ENCODE measurements around the gene HTR2A. TPM values are rescaled to one million over a fixed set of nuclear protein-coding genes. Genes with fewer than 3 reads are reported as not detected.

Gene HTR2A
- total RNA-seq, 1 donor from 2014 or later = not detected

GRCh38 chr13:46903748-46904147 is 6.9 kb upstream of the HTR2A start:
- no peak for TF ChIP-seq CTCF (IDR thresholded peaks at IDR 0.05; ENCODE audit: insufficient read depth, low read length, poor library complexity, severe bottlenecking)
- H3K36me3 ChIP-seq (ENCODE audit: control insufficient read depth, insufficient read depth, low read length) = no peaks in the 10 kb centered on the region
- H3K4me3 ChIP-seq (ENCODE audit: low read depth, low read length) = no peak overlapping the region
- H3K27me3 ChIP-seq (ENCODE audit: control insufficient read depth, insufficient read depth, low read length) = no peaks in the 10 kb centered on the region
- no peak for DNase-seq (ENCODE audit: low read depth)

- no peak for TF ChIP-seq CTCF (IDR thresholded peaks at IDR 0.05; ENCODE audit: insufficient read depth, low read length, poor library complexity, severe bottlenecking)
- no peak for DNase-seq (ENCODE audit: low read depth)
- Histone ChIP-seq H3K36me3 (ENCODE audit: control insufficient read depth, insufficient read depth, low read length) (no peaks in the 10 kb centered on the region), H3K27me3 (ENCODE audit: control insufficient read depth, insufficient read depth, low read length) (no peaks in the 10 kb centered on the region), H3K4me3 (ENCODE audit: low read depth, low read length) (no peak overlapping the region)
These were observed 4.9 kb upstream of the HTR2A start for GRCh38 chr13:46901721-46902120.

GRCh38 chr13:46899801-46900200 is 2.9 kb upstream of the HTR2A start:
- TF ChIP-seq CTCF (IDR thresholded peaks at IDR 0.05; ENCODE audit: insufficient read depth, low read length, poor library complexity, severe bottlenecking) = no peak
- Histone ChIP-seq H3K4me3 (ENCODE audit: low read depth, low read length) (no peak overlapping the region), H3K27me3 (ENCODE audit: control insufficient read depth, insufficient read depth, low read length) (no peaks in the 10 kb centered on the region), H3K36me3 (ENCODE audit: control insufficient read depth, insufficient read depth, low read length) (no peaks in the 10 kb centered on the region)
- DNase-seq (ENCODE audit: low read depth) = no peak

GRCh38 chr13:46895381-46895780 is 1.5 kb downstream of the HTR2A start:
- TF ChIP-seq CTCF (IDR thresholded peaks at IDR 0.05; ENCODE audit: insufficient read depth, low read length, poor library complexity, severe bottlenecking) = no peak
- Histone ChIP-seq H3K27me3 (ENCODE audit: control insufficient read depth, insufficient read depth, low read length) (no peaks in the 10 kb centered on the region), H3K4me3 (ENCODE audit: low read depth, low read length) (no peak overlapping the region), H3K36me3 (ENCODE audit: control insufficient read depth, insufficient read depth, low read length) (no peaks in the 10 kb centered on the region)
- DNase-seq (ENCODE audit: low read depth) = no peak

GRCh38 chr13:46894568-46894967 is 2.3 kb downstream of the HTR2A start:
- H3K4me3 ChIP-seq (ENCODE audit: low read depth, low read length) = no peak overlapping the region
- no peak for TF ChIP-seq CTCF (IDR thresholded peaks at IDR 0.05; ENCODE audit: insufficient read depth, low read length, poor library complexity, severe bottlenecking)
- no peaks in the 10 kb centered on the region for H3K36me3 ChIP-seq (ENCODE audit: control insufficient read depth, insufficient read depth, low read length)
- DNase-seq (ENCODE audit: low read depth) = no peak
- no peaks in the 10 kb centered on the region for H3K27me3 ChIP-seq (ENCODE audit: control insufficient read depth, insufficient read depth, low read length)

- TF ChIP-seq CTCF (IDR thresholded peaks at IDR 0.05; ENCODE audit: insufficient read depth, low read length, poor library complexity, severe bottlenecking) = peak; percentile 97
- Histone ChIP-seq H3K27me3 (ENCODE audit: control insufficient read depth, insufficient read depth, low read length) (no peaks in the 10 kb centered on the region), H3K4me3 (ENCODE audit: low read depth, low read length) (peak overlapping the region; percentile 64), H3K36me3 (ENCODE audit: control insufficient read depth, insufficient read depth, low read length) (no peaks in the 10 kb centered on the region)
- peak; percentile 4 for DNase-seq (ENCODE audit: low read depth)
These were observed 2.9 kb downstream of the HTR2A start for GRCh38 chr13:46893798-46894560.
